Kidney capillary endothelial cell (primary cell): ENCODE results near the gene RHOT2.

Experiments
- DNase-seq: peaks from one replicate; pipeline ENCODE4 v3.0.0-alpha.2; 2018; ENCODE audit warnings: low spot score

The RHOT2 gene

GRCh38 chr16:670485-671352 is 2.8 kb downstream of the RHOT2 start:
- no peak for DNase-seq

GRCh38 chr16:671353-672131 is 3.6 kb downstream of the RHOT2 start:
- no peak for DNase-seq

DNA sequence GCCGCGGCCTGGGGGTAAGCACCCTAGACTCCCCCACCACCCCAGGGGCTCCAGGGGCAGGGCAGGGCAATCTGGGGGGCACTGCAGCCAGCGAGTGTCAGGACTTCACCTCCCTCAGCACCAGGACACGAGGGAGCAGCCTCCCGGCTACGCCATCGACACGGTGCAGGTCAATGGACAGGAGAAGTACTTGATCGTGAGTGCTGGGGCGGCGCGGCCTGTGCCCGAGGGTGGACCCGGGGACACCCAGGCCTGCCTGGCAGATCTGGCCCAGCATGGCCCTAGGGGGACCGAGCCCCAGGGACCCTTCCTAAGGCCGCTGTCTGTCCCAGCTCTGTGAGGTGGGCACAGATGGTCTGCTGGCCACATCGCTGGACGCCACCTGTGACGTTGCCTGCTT is 4.4 kb downstream of the RHOT2 start:
- DNase-seq, result no peak

GRCh38 chr16:672851-673250 is 4.9 kb downstream of the RHOT2 start:
- DNase-seq, result no peak

- no peak for DNase-seq
Observed at GRCh38 chr16:673399-673991, 5.6 kb downstream of the RHOT2 start.

DNA sequence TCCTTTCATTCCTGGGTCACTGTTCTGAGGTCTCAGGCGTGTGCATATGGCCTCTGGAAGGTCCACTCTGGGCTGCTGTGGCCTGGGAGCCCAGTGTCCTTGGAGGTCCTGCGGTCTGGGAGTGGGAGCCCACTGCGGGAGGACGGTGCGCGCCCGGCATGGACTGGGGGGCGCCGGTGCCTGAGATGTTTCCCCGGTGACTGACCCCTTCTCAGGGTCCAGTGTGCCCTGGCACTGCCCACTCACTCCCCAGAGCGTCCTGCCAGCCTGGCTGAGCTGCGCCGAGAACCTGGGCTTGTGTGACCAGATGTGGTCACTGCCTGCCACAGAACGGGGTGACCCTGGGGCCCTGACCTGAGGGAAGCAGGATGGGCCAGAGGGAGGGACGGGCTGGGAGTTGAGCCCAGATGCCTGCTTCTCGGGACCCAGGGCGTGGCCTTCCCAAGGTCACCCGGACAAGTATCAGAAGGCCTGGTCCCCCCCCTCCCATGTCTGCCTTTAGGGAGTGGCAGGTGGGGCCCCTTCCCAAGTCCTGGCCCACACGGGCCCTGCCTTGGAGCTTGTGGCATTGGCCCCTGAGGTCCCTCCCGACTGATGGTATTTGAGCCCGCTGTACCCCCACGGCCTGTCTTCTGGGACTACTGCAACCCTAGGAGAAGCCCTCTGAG is 6.4 kb downstream of the RHOT2 start:
- DNase-seq, result no peak

DNA sequence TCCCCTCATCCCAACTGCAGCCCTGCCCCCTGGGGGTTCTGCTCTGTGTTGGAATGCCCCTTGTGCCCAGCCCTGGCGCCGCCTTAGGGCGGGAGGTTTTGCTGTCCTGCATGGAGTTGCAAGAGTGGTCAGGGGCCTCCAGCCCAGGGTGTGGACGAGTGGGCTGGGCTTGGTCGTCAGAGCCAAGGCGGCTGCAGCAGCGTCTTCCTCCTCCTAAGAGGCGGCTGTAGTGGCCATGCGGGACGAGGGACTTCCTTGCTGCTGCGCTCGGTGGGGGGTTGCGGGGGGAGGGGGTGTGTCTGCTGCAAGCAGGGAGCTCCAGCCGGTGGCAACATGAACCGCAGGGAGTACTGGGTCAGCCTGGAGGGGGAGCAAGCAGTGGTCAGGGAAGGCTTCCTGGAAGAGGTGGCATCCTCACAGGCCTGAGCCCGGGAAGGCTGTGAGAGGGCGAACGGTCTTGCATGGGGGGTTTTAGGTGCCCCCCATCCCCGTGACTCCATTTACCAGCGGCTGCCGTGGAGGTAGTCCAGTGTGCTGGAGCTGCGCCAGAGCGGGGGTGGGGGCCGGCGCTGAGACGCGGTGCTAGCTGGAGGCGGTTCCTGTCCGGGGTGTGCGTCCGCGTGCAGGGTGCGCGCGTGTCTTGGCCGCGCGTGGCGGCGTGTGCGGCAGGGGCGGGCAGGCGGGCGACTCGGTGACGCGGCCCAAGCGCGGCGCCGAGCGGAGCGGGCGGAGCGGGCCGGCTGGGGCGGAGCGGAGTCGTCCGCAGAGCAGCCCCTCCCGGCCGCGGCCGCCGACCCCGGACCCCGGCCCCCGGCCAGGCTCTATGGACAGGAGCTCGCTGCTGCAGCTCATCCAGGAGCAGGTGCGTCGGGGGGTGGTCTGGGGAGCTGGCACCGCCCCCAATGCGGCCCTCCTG is 7.3 kb downstream of the RHOT2 start, which contains the start of gene RHBDL1:
RHBDL1 (plus strand) TSS at position 704 of the 916 bp plus-strand sequence; CDS start at position 824, 120 bp downstream.
- DNase-seq, result no peak

- DNase-seq, result no peak
Observed at GRCh38 chr16:675884-676564, 8.1 kb downstream of the RHOT2 start.

DNA sequence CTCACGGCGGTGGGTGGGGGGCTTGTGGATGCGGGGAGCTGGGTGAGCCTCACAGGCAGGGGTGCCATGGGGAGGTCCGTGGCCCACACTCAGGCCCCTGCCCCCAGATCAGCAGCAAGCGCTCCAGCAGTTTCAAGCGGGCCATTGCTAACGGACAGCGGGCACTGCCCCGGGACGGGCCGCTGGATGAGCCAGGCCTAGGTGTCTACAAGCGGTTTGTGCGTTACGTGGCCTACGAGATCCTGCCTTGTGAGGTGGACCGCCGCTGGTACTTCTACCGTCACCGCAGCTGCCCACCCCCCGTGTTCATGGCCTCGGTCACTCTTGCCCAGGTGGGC is 8.6 kb downstream of the RHOT2 start:
- no peak for DNase-seq

GRCh38 chr16:676913-677312 is 9.0 kb downstream of the RHOT2 start:
- DNase-seq, result no peak

- DNase-seq, result no peak
Observed at GRCh38 chr16:677316-678190, 9.6 kb downstream of the RHOT2 start.

DNA sequence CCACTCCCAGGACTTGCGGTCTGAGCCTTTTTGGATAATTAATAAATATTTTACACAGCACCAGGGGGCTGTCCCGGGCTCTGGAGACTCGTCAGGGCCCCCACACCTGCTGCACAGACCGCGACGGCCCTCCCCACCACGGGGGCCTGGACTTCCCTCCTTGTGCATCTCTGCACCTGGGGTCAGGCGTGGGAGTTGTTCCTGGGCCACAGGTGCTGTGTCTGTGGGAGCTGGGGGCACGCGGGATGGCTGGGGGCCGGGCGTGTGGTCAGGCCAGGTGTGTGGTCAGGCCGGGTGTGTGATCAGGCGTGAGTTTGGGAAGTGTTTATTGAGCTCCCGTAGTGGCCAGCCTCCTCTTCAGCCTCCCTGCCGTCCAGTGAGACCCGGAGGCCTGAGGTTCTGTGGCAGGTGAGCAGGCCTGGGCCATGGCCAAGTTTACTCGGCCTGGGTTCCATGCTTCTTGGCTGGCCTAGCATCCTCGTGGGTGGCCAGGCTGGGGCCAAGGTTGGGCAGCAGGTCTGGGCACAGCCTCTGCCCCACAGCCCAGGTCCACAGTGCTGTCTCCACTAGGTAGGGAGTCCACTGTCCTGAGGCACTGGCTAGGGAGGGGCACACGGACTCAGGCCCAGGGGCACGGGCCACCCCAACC is 10.4 kb downstream of the RHOT2 start:
- DNase-seq, result no peak

- peak; percentile 44 for DNase-seq
Observed at GRCh38 chr16:678858-679813, 11.2 kb downstream of the RHOT2 start.

- DNase-seq, result peak; percentile 76
Observed at GRCh38 chr16:679814-680624, 12.1 kb downstream of the RHOT2 start, which contains the start of gene STUB1. TSS of gene STUB1 (plus strand) at chr16:680410. CDS start at chr16:680526, 116 bp downstream.

- DNase-seq, result no peak
Observed at GRCh38 chr16:680625-680945, 12.7 kb downstream of the RHOT2 start.

DNA sequence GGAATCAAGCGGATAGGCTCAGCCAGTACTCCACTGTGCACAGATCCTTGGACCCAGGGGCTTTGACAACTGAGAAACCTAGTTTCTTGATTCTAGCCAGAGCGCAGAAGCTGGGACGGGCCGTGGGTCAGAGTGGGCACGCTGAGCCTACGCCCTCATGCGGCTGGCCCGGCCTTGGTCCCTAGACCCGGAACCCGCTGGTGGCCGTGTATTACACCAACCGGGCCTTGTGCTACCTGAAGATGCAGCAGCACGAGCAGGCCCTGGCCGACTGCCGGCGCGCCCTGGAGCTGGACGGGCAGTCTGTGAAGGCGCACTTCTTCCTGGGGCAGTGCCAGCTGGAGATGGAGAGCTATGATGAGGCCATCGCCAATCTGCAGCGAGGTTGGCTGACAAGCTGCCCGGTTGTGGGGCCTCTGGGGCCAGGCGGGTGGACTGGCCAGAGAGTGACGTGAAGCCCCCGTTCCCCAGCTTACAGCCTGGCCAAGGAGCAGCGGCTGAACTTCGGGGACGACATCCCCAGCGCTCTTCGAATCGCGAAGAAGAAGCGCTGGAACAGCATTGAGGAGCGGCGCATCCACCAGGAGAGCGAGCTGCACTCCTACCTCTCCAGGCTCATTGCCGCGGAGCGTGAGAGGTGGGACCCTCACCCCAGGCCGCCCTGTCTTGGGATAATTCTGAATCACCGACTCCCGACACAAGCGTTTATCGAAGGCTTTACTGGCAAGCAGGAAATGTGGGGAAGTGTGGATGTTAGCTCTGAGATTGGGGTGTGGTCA is 13.2 kb downstream of the RHOT2 start:
- DNase-seq, result peak; percentile 32
